OCI-LY7 (cell line): ENCODE measurements around the gene TBCEL. TPM values are rescaled to one million over a fixed set of nuclear protein-coding genes. Genes with fewer than 3 reads are reported as not detected.

Source experiments
- BruUV-seq: library from RNA; stranded (reverse); fragments of 400-500 nt; replicated peaks from 2 replicates; lab custom pipeline; 2021; lab: Mats Ljungman, UMichigan
- CTCF ChIA-PET: fragments of 300-600 bp; sonication (Branson Sonifier 250); formaldehyde crosslinking; loops from one replicate; lab custom pipeline; 2022; ENCODE audit warnings: antibody characterized with exemption; ENCODE audit not compliant: unreplicated experiment; lab: Charles Lee
- POLR2A ChIA-PET: fragments of 300-600 bp; sonication (Branson Sonifier 250); formaldehyde crosslinking; loops from one replicate; lab custom pipeline; 2022; ENCODE audit warnings: antibody characterized with exemption; lab: Charles Lee
- DNase-seq: peaks from one replicate; pipeline ENCODE4 v3.0.0-alpha.2; 2015; ENCODE audit warnings: low spot score
- H2AFZ ChIP-seq: fragments of 200-600 bp; sonication (generic), shearing (Covaris generic); 2 replicates; pipeline ENCODE4 v1.6.1; 2014; ENCODE audit warnings: mild to moderate bottlenecking, antibody characterized with exemption, low read length, moderate library complexity
- H3K27ac ChIP-seq: fragments of 200-600 bp; sonication (generic); 2 replicates; pipeline ENCODE4 v1.5.1; 2014; ENCODE audit warnings: mixed run types, low read depth, mild to moderate bottlenecking, moderate library complexity, low read length, inconsistent platforms; ENCODE audit not compliant: poor library complexity, severe bottlenecking
- H3K36me3 ChIP-seq: fragments of 200-600 bp; sonication (generic); 2 replicates; pipeline ENCODE4 v1.6.1; 2014; ENCODE audit warnings: mild to moderate bottlenecking, antibody characterized with exemption, low read length, moderate library complexity, mixed read lengths; ENCODE audit not compliant: insufficient read depth
- H3K4me1 ChIP-seq: fragments of 200-600 bp; sonication (generic); 2 replicates; pipeline ENCODE4 v1.5.1; 2014; ENCODE audit warnings: mild to moderate bottlenecking, low read length; ENCODE audit not compliant: insufficient read depth, poor library complexity, severe bottlenecking
- H3K4me2 ChIP-seq: fragments of 200-600 bp; sonication (generic); 2 replicates; pipeline ENCODE4 v1.6.1; 2014; ENCODE audit warnings: mild to moderate bottlenecking, low read length
- H3K4me3 ChIP-seq: fragments of 200-600 bp; sonication (generic); 2 replicates; pipeline ENCODE4 v1.5.1; 2014; ENCODE audit warnings: mild to moderate bottlenecking, low read depth, low read length; ENCODE audit not compliant: poor library complexity, severe bottlenecking
- H3K79me2 ChIP-seq: fragments of 200-600 bp; sonication (generic); 2 replicates; pipeline ENCODE4 v1.6.1; 2016; ENCODE audit warnings: low read depth, mild to moderate bottlenecking, low read length, moderate library complexity, mixed read lengths; ENCODE audit not compliant: insufficient read depth
- H3K9me2 ChIP-seq: fragments of 200-600 bp; sonication (generic); 2 replicates; pipeline ENCODE4 v1.6.1; 2016; ENCODE audit warnings: mild to moderate bottlenecking, low read length, mixed read lengths; ENCODE audit not compliant: insufficient read depth
- H3K9me3 ChIP-seq: fragments of 200-600 bp; sonication (generic); 2 replicates; pipeline ENCODE4 v1.6.1; 2014; ENCODE audit warnings: mild to moderate bottlenecking, mixed run types, low read length, mixed read lengths
- H4K20me1 ChIP-seq: fragments of 200-600 bp; sonication (generic); 2 replicates; pipeline ENCODE4 v1.6.1; 2014; ENCODE audit warnings: mild to moderate bottlenecking, antibody characterized with exemption, low read length, moderate library complexity, mixed read lengths; ENCODE audit not compliant: insufficient read depth
- EZH2phosphoT487 ChIP-seq: fragments of 200-600 bp; sonication (generic); IDR thresholded peaks from 2 replicates; pipeline ENCODE4 v1.6.1; 2018; ENCODE audit warnings: low read depth, borderline replicate concordance, mild to moderate bottlenecking, mixed run types, antibody characterized with exemption, low read length, moderate library complexity, mixed read lengths
- intact Hi-C: fragments of 100-400 bp; cut with micrococcal nuclease; formaldehyde crosslinking; loops from one replicate; pipeline ENCODE4 v1.10.0; 2022; ENCODE audit not compliant: unreplicated experiment
- total RNA-seq, 2 experiments: library from RNA; depleted of rRNA in 1 of 2; stranded (reverse); fragments of >200 nt in 1 of 2; shearing (Covaris generic) in 1 of 2; gene quantifications; 2 replicates each; pipeline ENCODE4 v1.2.3, GENCODE V29; 2014 to 2022
- TF ChIP-seq, protein P1 (sequence below): fragments of 200-600 bp; sonication (generic); conservative IDR thresholded peaks from 2 replicates; pipeline ENCODE4 v1.5.1; 2014; ENCODE audit warnings: mild to moderate bottlenecking, antibody characterized with exemption, low read length, moderate library complexity, mixed read lengths

Gene TBCEL
- total RNA-seq, 2 experiments from 2014 or later: 13.0 to 17.1 TPM

GRCh38 chr11:121071846-121072450, 48.0 kb downstream of the TBCEL start:
- POLR2A ChIA-PET: no interaction called here
- H4K20me1 ChIP-seq: no peaks in the 10 kb centered on the region
- intact Hi-C loops: no loop called here
- no peaks in the 10 kb centered on the region; the same call in 1 of the 2 replicates for H3K36me3 ChIP-seq
- no peak for DNase-seq
- no peak overlapping the region for H3K27ac ChIP-seq
- TF ChIP-seq, protein P1, sequence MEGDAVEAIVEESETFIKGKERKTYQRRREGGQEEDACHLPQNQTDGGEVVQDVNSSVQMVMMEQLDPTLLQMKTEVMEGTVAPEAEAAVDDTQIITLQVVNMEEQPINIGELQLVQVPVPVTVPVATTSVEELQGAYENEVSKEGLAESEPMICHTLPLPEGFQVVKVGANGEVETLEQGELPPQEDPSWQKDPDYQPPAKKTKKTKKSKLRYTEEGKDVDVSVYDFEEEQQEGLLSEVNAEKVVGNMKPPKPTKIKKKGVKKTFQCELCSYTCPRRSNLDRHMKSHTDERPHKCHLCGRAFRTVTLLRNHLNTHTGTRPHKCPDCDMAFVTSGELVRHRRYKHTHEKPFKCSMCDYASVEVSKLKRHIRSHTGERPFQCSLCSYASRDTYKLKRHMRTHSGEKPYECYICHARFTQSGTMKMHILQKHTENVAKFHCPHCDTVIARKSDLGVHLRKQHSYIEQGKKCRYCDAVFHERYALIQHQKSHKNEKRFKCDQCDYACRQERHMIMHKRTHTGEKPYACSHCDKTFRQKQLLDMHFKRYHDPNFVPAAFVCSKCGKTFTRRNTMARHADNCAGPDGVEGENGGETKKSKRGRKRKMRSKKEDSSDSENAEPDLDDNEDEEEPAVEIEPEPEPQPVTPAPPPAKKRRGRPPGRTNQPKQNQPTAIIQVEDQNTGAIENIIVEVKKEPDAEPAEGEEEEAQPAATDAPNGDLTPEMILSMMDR: no peak
- no peak for TF ChIP-seq EZH2phosphoT487
- H3K9me2 ChIP-seq: no peaks in the 10 kb centered on the region
- H2AFZ ChIP-seq: no peak overlapping the region
- no TSS peak for BruUV-seq
- no peaks in the 10 kb centered on the region for H3K79me2 ChIP-seq
- H3K4me2 ChIP-seq: no peak overlapping the region
- no peak overlapping the region for H3K4me3 ChIP-seq
- CTCF ChIA-PET: no interaction called here
- no peaks in the 10 kb centered on the region for H3K9me3 ChIP-seq
- peaks cover 6% of the 10 kb centered on the region for H3K4me1 ChIP-seq

GRCh38 chr11:121081321-121081720, 57.4 kb downstream of the TBCEL start:
- ChIA-PET CTCF (no interaction called here), POLR2A (no interaction called here)
- no peak overlapping the region for H3K4me2 ChIP-seq
- DNase-seq: no peak
- H3K27ac ChIP-seq: no peak overlapping the region
- no peaks in the 10 kb centered on the region for H4K20me1 ChIP-seq
- intact Hi-C loops: no loop called here
- H3K9me2 ChIP-seq: no peaks in the 10 kb centered on the region
- H3K4me3 ChIP-seq: no peak overlapping the region
- H3K36me3 ChIP-seq: no peaks in the 10 kb centered on the region
- TF ChIP-seq, protein P1: no peak
- no peak for TF ChIP-seq EZH2phosphoT487
- H3K4me1 ChIP-seq: no peaks in the 10 kb centered on the region
- BruUV-seq: no TSS peak
- H3K9me3 ChIP-seq: no peaks in the 10 kb centered on the region
- no peaks in the 10 kb centered on the region for H3K79me2 ChIP-seq
- H2AFZ ChIP-seq: no peak overlapping the region

- Histone ChIP-seq H3K36me3 (no peaks in the 10 kb centered on the region), H3K9me3 (no peaks in the 10 kb centered on the region), H2AFZ (no peak overlapping the region), H3K4me3 (no peak overlapping the region), H3K9me2 (no peaks in the 10 kb centered on the region), H4K20me1 (no peaks in the 10 kb centered on the region), H3K27ac (no peak overlapping the region), H3K79me2 (no peaks in the 10 kb centered on the region), H3K4me1 (no peaks in the 10 kb centered on the region), H3K4me2 (no peak overlapping the region)
- ChIA-PET CTCF (no interaction called here), POLR2A (no interaction called here)
- no TSS peak for BruUV-seq
- intact Hi-C loops: no loop called here
- no peak for DNase-seq
- no peak for TF ChIP-seq EZH2phosphoT487
- TF ChIP-seq, protein P1: no peak
Observed at GRCh38 chr11:121082219-121082618, 58.3 kb downstream of the TBCEL start.
